ENCODE results near the gene CPA1. TPM values are rescaled to one million over a fixed set of nuclear protein-coding genes. Genes with fewer than 3 reads are reported as not detected.

Gene CPA1
- total and polyA plus RNA-seq, 8 donors = 12,124 to 50,686 (median 30,306) TPM

DNA sequence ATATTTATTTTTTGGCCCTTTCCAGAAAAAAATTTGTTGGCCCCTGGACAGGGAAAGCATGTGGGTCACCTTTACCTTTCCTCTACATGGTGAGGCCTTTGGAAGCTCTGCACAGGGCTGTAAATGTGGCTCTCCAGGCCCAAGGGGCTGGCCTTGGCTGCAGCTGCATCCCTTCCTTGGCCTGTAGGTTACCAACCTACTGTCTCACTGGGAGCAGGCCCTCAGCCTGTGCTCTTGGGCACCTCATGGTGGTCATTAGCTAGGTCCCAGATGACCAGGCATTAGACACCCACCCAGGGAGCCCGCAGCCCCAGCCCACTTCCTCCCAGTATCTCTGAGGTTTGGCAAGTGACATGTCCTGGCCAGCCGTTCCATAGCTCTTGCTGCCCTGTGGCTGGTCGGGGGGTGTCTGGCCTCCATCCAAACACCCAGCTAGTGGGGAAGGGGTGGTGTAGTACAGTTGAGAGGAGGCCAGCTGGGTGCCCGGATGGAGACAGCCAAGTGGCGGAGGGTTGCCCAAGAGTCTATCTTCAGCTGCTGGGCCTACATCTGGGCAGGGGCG is 42.8 kb upstream of the CPA1 start:
- intact Hi-C loops (cut with DNase I) = no loop called here
- WGBS, 2 donors = 82% methylated on average over 6 of the region's 6 CpGs
- Histone ChIP-seq H3K27me3 (no peaks in the 10 kb centered on the region), H3K36me3 (no peaks in the 10 kb centered on the region), H3K9me3 (no peaks in the 10 kb centered on the region), H3K27ac (no peak overlapping the region), H3K4me1 (peaks cover 0 to 5% (median 0%) of the 10 kb centered on the region in 3 donors), H3K4me3 (no peak overlapping the region)
- TF ChIP-seq, protein P1, sequence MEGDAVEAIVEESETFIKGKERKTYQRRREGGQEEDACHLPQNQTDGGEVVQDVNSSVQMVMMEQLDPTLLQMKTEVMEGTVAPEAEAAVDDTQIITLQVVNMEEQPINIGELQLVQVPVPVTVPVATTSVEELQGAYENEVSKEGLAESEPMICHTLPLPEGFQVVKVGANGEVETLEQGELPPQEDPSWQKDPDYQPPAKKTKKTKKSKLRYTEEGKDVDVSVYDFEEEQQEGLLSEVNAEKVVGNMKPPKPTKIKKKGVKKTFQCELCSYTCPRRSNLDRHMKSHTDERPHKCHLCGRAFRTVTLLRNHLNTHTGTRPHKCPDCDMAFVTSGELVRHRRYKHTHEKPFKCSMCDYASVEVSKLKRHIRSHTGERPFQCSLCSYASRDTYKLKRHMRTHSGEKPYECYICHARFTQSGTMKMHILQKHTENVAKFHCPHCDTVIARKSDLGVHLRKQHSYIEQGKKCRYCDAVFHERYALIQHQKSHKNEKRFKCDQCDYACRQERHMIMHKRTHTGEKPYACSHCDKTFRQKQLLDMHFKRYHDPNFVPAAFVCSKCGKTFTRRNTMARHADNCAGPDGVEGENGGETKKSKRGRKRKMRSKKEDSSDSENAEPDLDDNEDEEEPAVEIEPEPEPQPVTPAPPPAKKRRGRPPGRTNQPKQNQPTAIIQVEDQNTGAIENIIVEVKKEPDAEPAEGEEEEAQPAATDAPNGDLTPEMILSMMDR (IDR thresholded peaks at IDR 0.05) = no peak
- DNase-seq (peak in 2 of 6 donors; percentile 46 to 62), ATAC-seq (peak in 1 of 4 donors; percentile 46), FAIRE-seq (no peak)

DNA sequence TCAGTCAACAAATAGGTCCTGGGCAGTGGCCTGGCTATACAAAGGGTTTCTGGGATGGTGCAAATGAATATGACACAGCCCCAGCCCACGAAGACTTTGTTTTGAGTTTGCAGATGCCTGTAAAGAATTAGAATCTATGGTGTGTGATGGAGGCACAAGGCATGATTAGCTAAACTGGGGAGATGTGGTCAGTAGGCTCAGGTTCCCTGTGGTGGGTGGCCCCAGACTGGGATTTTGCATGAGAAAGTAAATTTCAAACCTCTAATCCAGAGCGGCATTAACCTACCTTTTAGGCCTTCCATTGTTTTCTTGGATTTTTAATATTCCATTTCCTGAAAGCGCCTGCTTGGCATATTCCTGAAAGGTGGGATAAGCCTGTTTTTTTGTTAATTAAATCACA is 42.1 kb upstream of the CPA1 start:
- H3K9me3 ChIP-seq = no peaks in the 10 kb centered on the region
- TF ChIP-seq, protein P1 (IDR thresholded peaks at IDR 0.05) = no peak
- no peaks in the 10 kb centered on the region for H3K36me3 ChIP-seq
- H3K4me3 ChIP-seq = no peak overlapping the region
- intact Hi-C loops (cut with DNase I) = no loop called here
- H3K4me1 ChIP-seq = peaks cover 0 to 5% (median 0%) of the 10 kb centered on the region in 3 donors
- DNase-seq = no peak
- FAIRE-seq = no peak
- no peak for ATAC-seq
- WGBS, 2 donors = 95 to 97% methylated on average over 3 of the region's 3 CpGs
- no peaks in the 10 kb centered on the region for H3K27me3 ChIP-seq
- H3K27ac ChIP-seq = no peak overlapping the region

DNA sequence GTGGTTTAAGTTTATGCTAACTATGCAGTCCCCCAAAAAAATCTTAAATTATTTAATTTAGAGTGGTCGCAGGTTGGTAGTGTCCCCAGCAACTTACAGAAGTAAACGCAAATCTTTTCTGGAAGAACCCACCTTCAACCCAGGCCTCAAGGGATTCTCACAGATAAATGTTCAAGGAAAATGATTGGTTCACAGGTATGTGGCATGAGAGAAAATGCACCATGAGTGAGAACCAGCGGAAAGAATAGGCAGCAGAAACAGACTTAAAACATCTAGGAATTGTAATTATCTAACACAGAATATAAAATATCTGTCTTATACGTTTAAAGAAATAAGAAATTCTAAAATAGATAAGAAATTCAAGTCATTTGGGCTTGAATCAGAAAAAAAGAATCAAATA is 38.4 kb upstream of the CPA1 start:
- Histone ChIP-seq H3K36me3 (no peaks in the 10 kb centered on the region), H3K27ac (no peak overlapping the region), H3K4me3 (no peak overlapping the region), H3K9me3 (no peaks in the 10 kb centered on the region), H3K27me3 (no peaks in the 10 kb centered on the region), H3K4me1 (no peaks in the 10 kb centered on the region)
- ATAC-seq = no peak
- FAIRE-seq = no peak
- no peak for DNase-seq
- TF ChIP-seq, protein P1 (IDR thresholded peaks at IDR 0.05) = no peak
- WGBS, 2 donors = 94 to 95% methylated on average over 4 of the region's 4 CpGs
- intact Hi-C loops (cut with DNase I) = no loop called here

DNA sequence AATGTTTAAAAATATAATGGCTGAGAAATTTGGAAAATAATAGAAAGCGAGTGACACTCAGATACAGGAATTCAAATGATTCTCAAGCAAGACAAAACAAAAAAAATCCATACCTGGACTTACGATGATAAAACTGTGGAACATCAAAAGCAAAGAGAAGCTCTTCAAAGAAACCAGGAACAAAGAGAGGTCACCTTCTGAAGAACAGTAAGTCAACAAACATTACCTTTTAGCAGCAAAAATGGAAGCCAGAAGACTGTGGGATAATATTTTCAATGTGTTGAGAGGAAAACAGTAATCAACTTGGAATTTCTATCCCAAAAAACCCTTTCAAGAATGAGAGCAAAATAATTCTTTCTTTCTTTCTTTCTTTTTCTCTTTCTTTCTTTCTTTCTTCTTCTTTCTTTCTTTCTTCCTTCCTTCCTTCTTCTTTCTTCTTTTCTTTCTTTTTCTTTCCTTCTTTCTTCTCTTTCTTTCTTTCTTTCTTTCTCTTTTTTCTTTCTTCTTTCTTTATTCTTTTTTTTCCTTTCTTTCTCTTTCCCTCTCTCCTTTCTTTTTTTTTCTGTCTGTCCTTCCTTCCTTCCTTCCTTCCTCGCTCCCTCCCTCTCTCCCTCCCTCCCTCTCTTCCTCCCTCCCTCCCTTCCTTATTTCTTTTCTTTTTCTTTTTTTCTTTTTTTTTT is 37.5 kb upstream of the CPA1 start:
- Histone ChIP-seq H3K27ac (no peak overlapping the region), H3K4me1 (no peaks in the 10 kb centered on the region), H3K4me3 (no peak overlapping the region), H3K36me3 (no peaks in the 10 kb centered on the region), H3K9me3 (no peaks in the 10 kb centered on the region), H3K27me3 (no peaks in the 10 kb centered on the region)
- no peak for FAIRE-seq
- 92 to 99% methylated on average over 3 of the region's 3 CpGs for WGBS, 2 donors
- TF ChIP-seq, protein P1 (IDR thresholded peaks at IDR 0.05) = no peak
- intact Hi-C loops (cut with DNase I) = no loop called here
- no peak for ATAC-seq
- no peak for DNase-seq

DNA sequence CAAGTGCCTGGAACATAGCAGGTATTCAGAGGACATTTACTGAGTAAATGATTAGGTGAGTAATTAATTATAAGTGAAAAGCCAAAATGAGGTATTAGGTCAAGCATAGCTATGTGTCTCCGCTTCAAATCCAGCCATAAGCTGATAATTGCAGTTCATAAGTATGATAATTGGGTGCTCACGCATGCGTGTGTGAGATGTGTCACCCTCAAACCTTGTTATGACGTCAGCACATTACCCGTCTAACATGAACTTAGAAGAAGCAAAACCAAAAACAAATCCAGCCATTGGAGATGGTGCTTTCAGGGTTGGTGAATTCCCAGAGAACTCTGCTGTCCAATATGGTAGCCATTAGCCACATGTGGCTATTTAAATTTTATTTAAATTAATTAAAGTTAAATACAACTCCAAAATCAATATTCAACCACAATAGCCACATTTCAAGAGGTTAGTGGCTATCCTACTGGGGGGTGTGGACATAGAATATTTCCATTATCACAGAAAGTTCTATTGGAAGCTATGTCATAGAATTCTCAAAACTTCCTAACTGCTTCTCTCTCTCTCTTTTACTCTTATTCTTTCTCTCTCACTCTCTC is 35.9 kb upstream of the CPA1 start, which contains the start of gene CPA5:
Gene CPA5, plus strand, starts transcription at position 546 of the 596 bp plus-strand sequence. CDS start 1,670 bp downstream, outside the sequence.
- Histone ChIP-seq H3K27ac (no peak within 1 kb of the TSS), H3K36me3 (no peaks in the 10 kb centered on the region), H3K4me3 (no peak within 1 kb of the TSS), H3K4me1 (no peaks in the 10 kb centered on the region), H3K27me3 (no peaks in the 10 kb centered on the region), H3K9me3 (no peaks in the 10 kb centered on the region)
- ATAC-seq (no peak), DNase-seq (no peak), FAIRE-seq (no peak)
- intact Hi-C loops (cut with DNase I) = no loop called here
- 81 to 83% methylated on average over 5 of the region's 5 CpGs for WGBS, 2 donors
- TF ChIP-seq, protein P1 (IDR thresholded peaks at IDR 0.05) = no peak

All from pancreas (tissue), 10 donors.